Activated CD4-positive, alpha-beta T cell treated with anti-CD3 and anti-CD28 coated beads, Interleukin-2, Interleukin-4, amounts not matched to agents 100 ng/mL and 50 ng/mL, durations not matched to agents 16 hours and 8 hours (primary cell): ENCODE measurements around the gene ENTPD5.
A peak's percentile ranks its signal among the peaks of the same experiment; 100 is the strongest.
"Not testable (repeated sequence)": the region's sequence is repeated elsewhere in the genome, so short reads cannot be mapped to it uniquely, and the experiment has no call there.

Experiments used
- DNase-seq: peaks from one replicate; pipeline ENCODE4 v3.0.0-alpha.2; 2020; ENCODE audit warnings: low spot score

Gene ENTPD5

DNA sequence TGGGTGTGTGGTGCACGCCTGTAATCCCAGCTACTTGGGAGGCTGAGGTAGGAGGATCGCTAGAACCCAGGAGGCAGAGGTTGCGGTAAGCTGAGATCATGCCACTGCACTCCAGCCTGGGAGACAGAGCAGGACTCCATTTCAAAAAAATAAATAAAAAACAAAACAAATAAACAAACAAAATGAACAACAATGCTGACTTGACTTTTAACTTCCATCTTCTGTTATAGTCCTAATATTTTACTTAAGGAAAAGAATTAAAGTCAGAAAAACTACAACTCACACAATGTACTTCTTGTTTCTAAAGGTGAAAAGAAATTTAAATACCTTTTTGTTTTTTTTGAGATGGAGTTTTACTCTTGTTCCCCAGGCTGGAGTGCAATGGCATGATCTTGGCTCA lies 13.4 kb downstream of the ENTPD5 start:
- not testable (repeated sequence) for DNase-seq

DNA sequence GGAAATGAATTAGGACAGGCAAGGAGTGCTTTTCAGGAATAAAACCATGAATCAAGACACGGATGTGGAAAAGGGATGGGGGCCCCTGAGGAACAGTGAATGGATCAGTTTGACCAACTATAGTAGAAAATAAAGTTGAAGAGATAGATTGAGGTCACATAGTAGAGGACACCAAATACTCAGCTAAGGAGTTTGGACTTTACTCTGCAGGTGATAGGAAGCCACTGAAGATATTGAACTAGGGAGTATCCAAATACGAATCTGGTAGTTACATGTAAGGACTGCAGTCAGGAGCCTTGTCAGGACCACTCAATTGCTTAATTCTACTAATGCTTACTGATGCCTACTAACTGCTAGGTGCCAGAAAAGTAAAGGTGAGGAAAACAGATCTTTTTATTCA lies 20.4 kb downstream of the ENTPD5 start:
- DNase-seq: no peak

GRCh38 chr14:73997944-73998447 lies 21.1 kb downstream of the ENTPD5 start:
- no peak for DNase-seq

GRCh38 chr14:73997108-73997943 lies 21.8 kb downstream of the ENTPD5 start:
- DNase-seq: no peak

- DNase-seq: no peak
Observed at GRCh38 chr14:73996731-73997107, 22.4 kb downstream of the ENTPD5 start.

- DNase-seq: no peak
Observed at GRCh38 chr14:73995977-73996378, 23.1 kb downstream of the ENTPD5 start.

- DNase-seq: not testable (repeated sequence)
Observed at GRCh38 chr14:73994926-73995325, 24.2 kb downstream of the ENTPD5 start.

GRCh38 chr14:73991092-73991491 lies 28.0 kb downstream of the ENTPD5 start:
- no peak for DNase-seq

GRCh38 chr14:73988656-73989055 lies 30.4 kb downstream of the ENTPD5 start:
- DNase-seq: not testable (repeated sequence)

DNA sequence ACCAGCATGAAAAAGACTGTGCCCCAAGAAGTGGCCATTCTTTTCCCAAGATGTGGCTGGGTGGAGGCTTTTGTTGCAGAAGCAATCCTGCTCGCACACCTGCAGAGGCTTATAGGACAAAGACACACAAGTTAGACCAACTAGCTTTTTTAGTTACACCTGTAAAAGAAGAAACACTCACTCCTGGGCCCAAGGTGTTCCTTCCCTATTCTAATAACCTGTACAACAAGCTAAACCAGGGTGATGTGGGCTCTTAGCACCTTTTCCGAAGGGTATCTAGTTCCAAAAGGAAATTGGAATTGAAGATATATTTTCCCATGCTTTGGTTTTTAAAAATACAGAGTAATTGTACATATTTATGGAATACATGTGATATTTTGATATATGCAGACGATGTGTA lies 31.0 kb downstream of the ENTPD5 start:
- DNase-seq: no peak

DNA sequence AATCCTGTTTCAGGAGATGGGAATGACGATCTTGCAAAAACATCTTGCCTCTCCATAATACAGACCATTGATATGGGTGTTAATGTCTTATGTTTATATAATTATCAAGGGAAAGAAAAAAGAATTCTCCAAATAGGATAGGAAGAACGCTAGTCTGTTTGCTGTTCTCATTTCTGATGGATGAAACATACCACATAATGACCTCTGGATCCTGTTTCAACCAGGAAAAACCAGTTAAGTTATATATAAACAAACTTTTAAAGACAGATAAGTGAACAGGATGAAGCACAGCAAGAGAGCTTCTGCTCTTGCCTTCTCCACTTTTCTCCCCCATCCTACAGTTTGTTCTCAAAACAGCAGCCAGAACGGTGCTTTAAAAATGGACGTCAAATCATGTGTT lies 41.2 kb downstream of the ENTPD5 start:
- DNase-seq: no peak

DNA sequence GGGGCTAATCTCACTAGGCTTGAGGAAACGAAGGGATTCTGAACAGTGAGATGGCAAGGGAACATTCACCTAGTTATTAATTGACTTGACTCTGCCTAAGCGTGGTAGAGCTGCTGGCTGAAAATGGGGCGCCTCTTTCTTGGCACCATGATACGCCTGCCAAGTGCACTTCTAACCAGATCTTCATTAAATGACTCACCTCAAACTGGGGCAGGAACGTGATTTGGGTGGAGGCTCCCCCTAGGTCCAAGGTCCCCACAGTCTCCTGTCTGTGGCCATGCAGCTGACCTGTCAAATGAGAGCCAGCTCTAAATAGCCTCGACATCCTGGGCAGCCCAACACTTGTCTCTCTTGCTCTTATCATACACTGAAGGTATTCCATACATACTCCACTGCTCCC lies 43.0 kb downstream of the ENTPD5 start:
- DNase-seq: no peak

DNA sequence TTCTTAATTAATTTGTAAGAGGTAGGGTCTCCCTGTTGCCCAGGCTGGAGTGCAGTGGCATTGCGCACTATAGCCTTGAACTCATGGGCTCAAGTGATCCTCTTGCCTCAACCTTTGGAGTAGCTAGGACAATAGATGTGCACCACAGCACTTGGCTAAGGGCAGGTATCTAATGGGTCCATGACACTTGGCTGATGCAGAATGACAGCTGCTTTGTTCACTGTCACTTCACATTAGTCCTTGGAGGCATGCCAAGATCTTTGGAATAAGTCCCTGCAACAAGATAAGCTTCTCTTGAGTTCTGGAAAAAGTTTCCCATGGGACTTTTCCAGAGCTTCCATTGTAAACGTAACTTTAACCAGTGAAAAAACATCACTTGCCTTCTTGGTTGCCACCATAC lies 45.6 kb downstream of the ENTPD5 start:
- DNase-seq: no peak

GRCh38 chr14:73968885-73969284 lies 50.2 kb downstream of the ENTPD5 start:
- no peak for DNase-seq

DNA sequence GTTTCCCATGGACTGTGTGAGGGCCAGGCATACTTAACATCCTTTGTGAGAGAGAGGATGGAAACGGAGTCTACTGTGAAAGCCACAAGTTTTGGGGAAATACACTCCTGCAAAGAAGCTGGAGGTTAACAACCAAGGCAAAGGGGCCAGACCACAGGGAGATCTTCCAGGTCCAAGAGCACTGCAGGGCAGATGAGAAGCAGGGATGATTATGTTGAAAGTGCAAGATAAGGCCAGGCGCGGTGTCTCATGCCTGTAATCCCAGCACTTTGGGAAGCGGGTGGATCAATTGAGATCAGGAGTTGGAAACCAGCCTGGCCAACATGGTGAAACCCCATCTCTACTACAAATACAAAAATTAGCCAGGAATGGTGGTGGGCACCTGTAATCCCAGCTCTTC lies 53.9 kb downstream of the ENTPD5 start:
- DNase-seq: no peak

- DNase-seq: no peak
Observed at GRCh38 chr14:73961192-73961591, 57.9 kb downstream of the ENTPD5 start.

DNA sequence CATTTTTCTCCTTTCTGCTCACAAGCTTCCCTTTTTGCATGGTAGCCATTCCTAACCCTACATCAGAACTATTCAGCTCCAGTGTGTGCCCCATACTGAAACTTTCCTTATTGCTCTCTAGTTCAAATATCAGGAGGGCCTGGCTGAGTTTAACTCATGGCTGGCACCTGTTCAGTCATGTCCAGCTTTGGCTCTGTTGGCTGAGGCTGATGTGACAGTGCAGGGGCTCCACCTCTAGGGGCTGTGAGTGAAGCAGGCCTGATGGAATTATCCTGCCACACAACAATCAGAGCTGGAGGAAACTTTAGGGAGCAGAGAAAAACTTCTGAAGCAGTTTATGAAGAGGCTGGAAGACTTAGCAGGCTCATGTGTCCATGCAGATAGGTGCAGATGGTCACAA lies 60.5 kb downstream of the ENTPD5 start:
- DNase-seq: no peak

GRCh38 chr14:73955674-73956073 lies 63.4 kb downstream of the ENTPD5 start:
- DNase-seq: no peak

DNA sequence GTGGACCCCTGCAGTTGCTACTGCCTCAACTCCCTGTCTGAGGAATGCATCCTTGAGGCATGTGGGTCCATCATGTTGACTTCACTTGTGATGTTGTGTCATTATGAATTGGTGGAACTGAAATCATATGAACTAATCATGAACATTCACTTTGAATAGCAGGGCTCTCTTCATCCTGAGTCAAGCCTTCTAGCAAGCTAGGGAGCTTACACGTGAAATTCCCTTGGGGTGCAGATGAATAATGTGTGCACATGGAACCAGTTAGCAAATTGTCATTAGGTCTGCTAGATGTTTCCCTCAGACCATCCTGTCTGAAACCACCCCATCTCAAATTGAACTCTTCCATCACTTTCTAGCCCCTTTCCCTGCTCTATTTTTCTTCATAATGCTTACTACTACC lies 65.4 kb downstream of the ENTPD5 start:
- DNase-seq: no peak

GRCh38 chr14:73949752-73950734 lies 69.0 kb downstream of the ENTPD5 start, which contains the start of the genes COQ6 and FAM161B:
COQ6 (plus strand) TSS chr14:73950302; CDS start chr14:73950333, 31 bp downstream.
FAM161B (minus strand) TSS chr14:73950094; CDS start chr14:73950026, 68 bp downstream.
- peak; percentile 97 for DNase-seq

- no peak for DNase-seq
Observed at GRCh38 chr14:73945159-73945670, 73.9 kb downstream of the ENTPD5 start.

GRCh38 chr14:73944432-73945158 lies 74.5 kb downstream of the ENTPD5 start:
- DNase-seq: no peak
